HL-60 (cell line): ENCODE data around the gene GPR171.

Experiments used
- GABPA ChIP-seq: IDR thresholded peaks from 2 replicates; pipeline ENCODE4 v1.6.1; 2012; ENCODE audit warnings: low read depth
- POLR2AphosphoS5 ChIP-seq: IDR thresholded peaks from 2 replicates; pipeline ENCODE4 v1.6.1; 2012; ENCODE audit warnings: low read depth
- SPI1 ChIP-seq: IDR thresholded peaks from 2 replicates; pipeline ENCODE4 v1.6.1; 2012; ENCODE audit warnings: low read depth, mild to moderate bottlenecking, borderline replicate concordance
- TF ChIP-seq, protein P1 (sequence below): IDR thresholded peaks from 2 replicates; pipeline ENCODE4 v1.6.1; 2012; ENCODE audit warnings: low read depth; ENCODE audit not compliant: insufficient replicate concordance
- TF ChIP-seq, protein P2 (sequence below): IDR thresholded peaks from one replicate; pipeline ENCODE4 v1.5.1; 2011; ENCODE audit warnings: low read length, control low read depth, inconsistent platforms; ENCODE audit not compliant: insufficient read depth

GRCh38 chr3:151178208-151178845 lies 24.7 kb downstream of the GPR171 start:
- TF ChIP-seq, protein P1, sequence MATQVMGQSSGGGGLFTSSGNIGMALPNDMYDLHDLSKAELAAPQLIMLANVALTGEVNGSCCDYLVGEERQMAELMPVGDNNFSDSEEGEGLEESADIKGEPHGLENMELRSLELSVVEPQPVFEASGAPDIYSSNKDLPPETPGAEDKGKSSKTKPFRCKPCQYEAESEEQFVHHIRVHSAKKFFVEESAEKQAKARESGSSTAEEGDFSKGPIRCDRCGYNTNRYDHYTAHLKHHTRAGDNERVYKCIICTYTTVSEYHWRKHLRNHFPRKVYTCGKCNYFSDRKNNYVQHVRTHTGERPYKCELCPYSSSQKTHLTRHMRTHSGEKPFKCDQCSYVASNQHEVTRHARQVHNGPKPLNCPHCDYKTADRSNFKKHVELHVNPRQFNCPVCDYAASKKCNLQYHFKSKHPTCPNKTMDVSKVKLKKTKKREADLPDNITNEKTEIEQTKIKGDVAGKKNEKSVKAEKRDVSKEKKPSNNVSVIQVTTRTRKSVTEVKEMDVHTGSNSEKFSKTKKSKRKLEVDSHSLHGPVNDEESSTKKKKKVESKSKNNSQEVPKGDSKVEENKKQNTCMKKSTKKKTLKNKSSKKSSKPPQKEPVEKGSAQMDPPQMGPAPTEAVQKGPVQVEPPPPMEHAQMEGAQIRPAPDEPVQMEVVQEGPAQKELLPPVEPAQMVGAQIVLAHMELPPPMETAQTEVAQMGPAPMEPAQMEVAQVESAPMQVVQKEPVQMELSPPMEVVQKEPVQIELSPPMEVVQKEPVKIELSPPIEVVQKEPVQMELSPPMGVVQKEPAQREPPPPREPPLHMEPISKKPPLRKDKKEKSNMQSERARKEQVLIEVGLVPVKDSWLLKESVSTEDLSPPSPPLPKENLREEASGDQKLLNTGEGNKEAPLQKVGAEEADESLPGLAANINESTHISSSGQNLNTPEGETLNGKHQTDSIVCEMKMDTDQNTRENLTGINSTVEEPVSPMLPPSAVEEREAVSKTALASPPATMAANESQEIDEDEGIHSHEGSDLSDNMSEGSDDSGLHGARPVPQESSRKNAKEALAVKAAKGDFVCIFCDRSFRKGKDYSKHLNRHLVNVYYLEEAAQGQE, result no peak
- TF ChIP-seq, protein P2, sequence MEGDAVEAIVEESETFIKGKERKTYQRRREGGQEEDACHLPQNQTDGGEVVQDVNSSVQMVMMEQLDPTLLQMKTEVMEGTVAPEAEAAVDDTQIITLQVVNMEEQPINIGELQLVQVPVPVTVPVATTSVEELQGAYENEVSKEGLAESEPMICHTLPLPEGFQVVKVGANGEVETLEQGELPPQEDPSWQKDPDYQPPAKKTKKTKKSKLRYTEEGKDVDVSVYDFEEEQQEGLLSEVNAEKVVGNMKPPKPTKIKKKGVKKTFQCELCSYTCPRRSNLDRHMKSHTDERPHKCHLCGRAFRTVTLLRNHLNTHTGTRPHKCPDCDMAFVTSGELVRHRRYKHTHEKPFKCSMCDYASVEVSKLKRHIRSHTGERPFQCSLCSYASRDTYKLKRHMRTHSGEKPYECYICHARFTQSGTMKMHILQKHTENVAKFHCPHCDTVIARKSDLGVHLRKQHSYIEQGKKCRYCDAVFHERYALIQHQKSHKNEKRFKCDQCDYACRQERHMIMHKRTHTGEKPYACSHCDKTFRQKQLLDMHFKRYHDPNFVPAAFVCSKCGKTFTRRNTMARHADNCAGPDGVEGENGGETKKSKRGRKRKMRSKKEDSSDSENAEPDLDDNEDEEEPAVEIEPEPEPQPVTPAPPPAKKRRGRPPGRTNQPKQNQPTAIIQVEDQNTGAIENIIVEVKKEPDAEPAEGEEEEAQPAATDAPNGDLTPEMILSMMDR, result no peak
- TF ChIP-seq SPI1 (no peak), POLR2AphosphoS5 (no peak), GABPA (no peak)
